Endothelial cell (in vitro differentiated cells): ENCODE data around the gene GMDS. TPM values are rescaled to one million over a fixed set of nuclear protein-coding genes. Genes with fewer than 3 reads are reported as not detected.

Experiments used
- DNase-seq: peaks from one replicate; pipeline ENCODE4 v3.0.0; 2021; ENCODE audit warnings: low spot score
- H3K27ac Mint-ChIP-seq: one replicate; pipeline ENCODE4 v1.8.0; 2021; ENCODE audit warnings: mixed read lengths, inconsistent platforms; ENCODE audit not compliant: unreplicated experiment
- H3K27me3 Mint-ChIP-seq: one replicate; pipeline ENCODE4 v1.8.0; 2021; ENCODE audit warnings: mild to moderate bottlenecking, moderate library complexity, mixed read lengths, inconsistent platforms; ENCODE audit not compliant: unreplicated experiment
- H3K36me3 Mint-ChIP-seq: one replicate; pipeline ENCODE4 v1.8.0; 2021; ENCODE audit warnings: mild to moderate bottlenecking, low read depth, mixed read lengths, inconsistent platforms; ENCODE audit not compliant: unreplicated experiment
- H3K4me1 Mint-ChIP-seq: one replicate; pipeline ENCODE4 v1.8.0; 2021; ENCODE audit warnings: mild to moderate bottlenecking, mixed read lengths, inconsistent platforms; ENCODE audit not compliant: unreplicated experiment
- H3K4me3 Mint-ChIP-seq: one replicate; pipeline ENCODE4 v1.8.0; 2021; ENCODE audit warnings: mild to moderate bottlenecking, mixed read lengths, inconsistent platforms; ENCODE audit not compliant: unreplicated experiment
- H3K9me3 Mint-ChIP-seq: one replicate; pipeline ENCODE4 v1.8.0; 2021; ENCODE audit warnings: mixed read lengths, inconsistent platforms; ENCODE audit not compliant: unreplicated experiment
- CTCF ChIP-seq: fragments of 200-600 bp; sonication (generic); IDR thresholded peaks from one replicate; pipeline ENCODE4 v1.5.0; 2021; ENCODE audit warnings: antibody characterized with exemption; ENCODE audit not compliant: unreplicated experiment
- total RNA-seq: library from RNA; stranded (reverse); fragmentation: NEBNext Ultra II Directional; extraction: Animal tissue kit (Norgen Biotek cat#: 25700); gene quantifications from one replicate; pipeline ENCODE4 v1.2.1, GENCODE V29; 2021; ENCODE audit not compliant: unreplicated experiment

Gene GMDS
- total RNA-seq, 1 donor from 2014 or later = 36.0 TPM

GRCh38 chr6:2272696-2273095 is 27.3 kb upstream of the GMDS start:
- no peak for DNase-seq
- Mint-ChIP-seq H3K4me1 (peaks cover 2% of the 10 kb centered on the region), H3K4me3 (no peak overlapping the region), H3K9me3 (no peaks in the 10 kb centered on the region), H3K27ac (no peak overlapping the region), H3K36me3 (peaks cover 22% of the 10 kb centered on the region), H3K27me3 (no peaks in the 10 kb centered on the region)
- TF ChIP-seq CTCF = no peak

- Mint-ChIP-seq H3K27ac (no peak overlapping the region), H3K4me1 (peaks cover 9% of the 10 kb centered on the region), H3K36me3 (peaks cover 23% of the 10 kb centered on the region), H3K27me3 (no peaks in the 10 kb centered on the region), H3K9me3 (no peaks in the 10 kb centered on the region), H3K4me3 (no peak overlapping the region)
- TF ChIP-seq CTCF = no peak
- DNase-seq = no peak
Observed at GRCh38 chr6:2270054-2270453, 24.6 kb upstream of the GMDS start.

- Mint-ChIP-seq H3K4me3 (no peak overlapping the region), H3K36me3 (peaks cover 11% of the 10 kb centered on the region), H3K27me3 (no peaks in the 10 kb centered on the region), H3K9me3 (no peaks in the 10 kb centered on the region), H3K4me1 (peaks cover 12% of the 10 kb centered on the region), H3K27ac (no peak overlapping the region)
- TF ChIP-seq CTCF = no peak
- no peak for DNase-seq
Observed at GRCh38 chr6:2266841-2267240, 21.4 kb upstream of the GMDS start.

- no peak overlapping the region for H3K4me3 Mint-ChIP-seq
- no peak overlapping the region for H3K27ac Mint-ChIP-seq
- no peak for TF ChIP-seq CTCF
- no peaks in the 10 kb centered on the region for H3K27me3 Mint-ChIP-seq
- no peaks in the 10 kb centered on the region for H3K9me3 Mint-ChIP-seq
- no peak for DNase-seq
- H3K4me1 Mint-ChIP-seq = peaks cover 12% of the 10 kb centered on the region
- H3K36me3 Mint-ChIP-seq = peaks cover 11% of the 10 kb centered on the region
Observed at GRCh38 chr6:2266031-2266795, 20.8 kb upstream of the GMDS start.

GRCh38 chr6:2264932-2265331 is 19.5 kb upstream of the GMDS start:
- peaks cover 8% of the 10 kb centered on the region for H3K36me3 Mint-ChIP-seq
- peaks cover 12% of the 10 kb centered on the region for H3K4me1 Mint-ChIP-seq
- no peak overlapping the region for H3K27ac Mint-ChIP-seq
- H3K9me3 Mint-ChIP-seq = no peaks in the 10 kb centered on the region
- no peak for TF ChIP-seq CTCF
- no peak for DNase-seq
- H3K27me3 Mint-ChIP-seq = no peaks in the 10 kb centered on the region
- no peak overlapping the region for H3K4me3 Mint-ChIP-seq
